Measurements from ENCODE around the gene KRT81.
"Not testable (repeated sequence)": the region's sequence is repeated elsewhere in the genome, so short reads cannot be mapped to it uniquely, and the experiment has no call there.

Gene KRT81

GRCh38 chr12:52245259-52245961 is 45.9 kb downstream of the KRT81 start:
- no peak for DNase-seq (ENCODE audit: low read depth, low spot score)
- H3K27ac ChIP-seq = peak overlapping the region; percentile 98

GRCh38 chr12:52244615-52244994 is 46.7 kb downstream of the KRT81 start:
- no peak for DNase-seq (ENCODE audit: low read depth, low spot score)
- H3K27ac ChIP-seq = peak overlapping the region; percentile 98

- peak; percentile 73 for DNase-seq (ENCODE audit: low read depth, low spot score)
- peak overlapping the region; percentile 98 for H3K27ac ChIP-seq
Observed at GRCh38 chr12:52243856-52244614, 47.3 kb downstream of the KRT81 start.

DNA sequence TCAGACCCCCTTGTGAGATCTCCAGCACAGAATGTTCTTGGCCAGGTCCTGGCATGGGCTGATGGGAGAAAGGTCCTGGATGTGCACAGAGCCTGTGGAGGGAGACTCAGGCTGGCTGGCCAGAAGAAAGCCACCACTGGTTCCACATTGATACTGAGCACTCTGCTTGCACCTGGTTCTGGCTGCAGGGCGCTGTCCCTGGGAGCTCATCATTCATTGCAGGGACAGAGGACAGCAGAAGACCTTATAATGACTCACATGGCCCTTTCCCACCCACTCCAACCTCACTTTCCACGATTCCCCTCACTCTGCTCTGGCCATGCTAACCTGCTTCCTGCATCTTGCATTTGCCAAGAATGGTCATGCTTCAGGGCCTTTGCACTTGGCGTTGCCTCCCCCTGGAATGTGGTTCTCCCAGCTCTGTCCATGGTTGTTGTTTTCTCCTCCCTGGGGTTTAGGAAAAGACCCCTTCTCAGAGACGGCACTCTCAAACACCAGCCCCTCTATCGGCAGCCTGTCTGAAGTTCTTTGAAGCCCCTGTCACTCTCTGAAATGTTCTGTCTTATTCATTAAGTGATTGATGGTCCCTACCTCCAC is 48.0 kb downstream of the KRT81 start:
- H3K27ac ChIP-seq = peak overlapping the region; percentile 98
- no peak for DNase-seq (ENCODE audit: low read depth, low spot score)

DNA sequence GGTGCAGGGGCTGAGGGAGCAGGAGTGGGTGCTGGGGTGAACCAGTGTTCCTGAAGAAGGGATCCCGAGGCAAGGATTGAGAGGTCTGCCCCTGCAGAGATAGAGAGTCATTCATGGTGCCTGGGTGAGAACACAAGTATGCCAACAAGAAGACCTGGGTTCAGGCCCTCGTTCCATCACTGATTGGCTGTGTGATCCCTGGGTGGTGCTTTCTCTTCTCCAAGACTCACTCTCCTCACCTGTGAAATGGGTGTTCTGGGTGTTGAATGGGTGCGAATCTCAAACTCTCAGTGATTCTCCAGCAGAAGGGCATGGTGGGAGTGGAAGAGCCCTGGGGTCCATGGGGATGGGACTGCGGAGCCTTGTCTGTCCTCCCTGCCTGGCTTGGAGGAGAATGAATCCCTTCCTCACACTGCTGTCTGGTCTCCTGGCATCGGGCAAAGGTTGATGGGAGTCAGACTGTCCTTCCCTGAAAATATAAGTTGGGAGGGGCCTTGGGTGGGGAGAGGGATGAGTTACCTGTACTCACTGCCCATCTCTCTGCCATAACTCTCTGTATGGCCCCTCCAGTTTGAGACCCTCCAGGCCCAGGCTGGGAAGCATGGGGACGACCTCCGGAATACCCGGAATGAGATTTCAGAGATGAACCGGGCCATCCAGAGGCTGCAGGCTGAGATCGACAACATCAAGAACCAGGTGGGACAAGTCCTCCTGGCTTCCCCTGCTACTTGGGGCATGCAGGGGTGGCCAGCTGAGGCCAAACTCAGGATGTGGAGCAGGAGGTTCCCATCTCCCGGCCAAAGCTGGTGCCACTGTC is 48.7 kb downstream of the KRT81 start:
- H3K27ac ChIP-seq = peak overlapping the region; percentile 98
- no peak for DNase-seq (ENCODE audit: low read depth, low spot score)

DNA sequence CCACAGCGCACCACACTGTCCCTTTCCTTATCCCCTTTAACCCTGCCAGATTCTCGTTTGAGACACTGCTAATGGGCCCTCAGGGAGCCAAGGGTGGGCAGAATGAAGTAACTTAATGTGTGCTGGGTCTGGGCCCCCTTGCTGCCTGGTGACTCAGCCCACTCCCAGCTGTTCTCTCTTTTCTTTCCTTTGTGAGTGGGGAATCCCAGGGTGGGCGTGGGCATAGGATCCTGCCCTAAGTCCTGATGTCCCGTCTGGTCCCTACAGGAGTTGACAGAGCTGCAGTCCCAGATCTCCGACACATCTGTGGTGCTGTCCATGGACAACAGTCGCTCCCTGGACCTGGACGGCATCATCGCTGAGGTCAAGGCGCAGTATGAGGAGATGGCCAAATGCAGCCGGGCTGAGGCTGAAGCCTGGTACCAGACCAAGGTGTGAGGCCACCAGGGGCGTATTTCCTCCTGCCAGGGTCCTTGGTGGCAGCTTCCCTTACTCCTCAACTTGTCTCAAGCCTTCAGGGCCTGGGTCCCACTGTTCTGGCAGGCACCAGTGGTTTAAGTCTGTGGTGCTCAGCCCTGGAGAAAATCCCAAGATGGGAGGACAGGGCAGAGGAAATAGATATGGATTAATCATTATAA is 50.0 kb downstream of the KRT81 start:
- no peak for DNase-seq (ENCODE audit: low read depth, low spot score)
- peak overlapping the region; percentile 98 for H3K27ac ChIP-seq

- DNase-seq (ENCODE audit: low read depth, low spot score) = not testable (repeated sequence)
- peak overlapping the region; percentile 98 for H3K27ac ChIP-seq
Observed at GRCh38 chr12:52240247-52240646, 51.1 kb downstream of the KRT81 start.

- peak overlapping the region; percentile 98 for H3K27ac ChIP-seq
- DNase-seq (ENCODE audit: low read depth, low spot score) = no peak
Observed at GRCh38 chr12:52239767-52240166, 51.6 kb downstream of the KRT81 start.

GRCh38 chr12:52238916-52239646 is 52.3 kb downstream of the KRT81 start:
- no peak for DNase-seq (ENCODE audit: low read depth, low spot score)
- H3K27ac ChIP-seq = peak overlapping the region; percentile 98

- H3K27ac ChIP-seq = peak overlapping the region; percentile 98
- no peak for DNase-seq (ENCODE audit: low read depth, low spot score)
Observed at GRCh38 chr12:52238207-52238840, 53.0 kb downstream of the KRT81 start.

DNA sequence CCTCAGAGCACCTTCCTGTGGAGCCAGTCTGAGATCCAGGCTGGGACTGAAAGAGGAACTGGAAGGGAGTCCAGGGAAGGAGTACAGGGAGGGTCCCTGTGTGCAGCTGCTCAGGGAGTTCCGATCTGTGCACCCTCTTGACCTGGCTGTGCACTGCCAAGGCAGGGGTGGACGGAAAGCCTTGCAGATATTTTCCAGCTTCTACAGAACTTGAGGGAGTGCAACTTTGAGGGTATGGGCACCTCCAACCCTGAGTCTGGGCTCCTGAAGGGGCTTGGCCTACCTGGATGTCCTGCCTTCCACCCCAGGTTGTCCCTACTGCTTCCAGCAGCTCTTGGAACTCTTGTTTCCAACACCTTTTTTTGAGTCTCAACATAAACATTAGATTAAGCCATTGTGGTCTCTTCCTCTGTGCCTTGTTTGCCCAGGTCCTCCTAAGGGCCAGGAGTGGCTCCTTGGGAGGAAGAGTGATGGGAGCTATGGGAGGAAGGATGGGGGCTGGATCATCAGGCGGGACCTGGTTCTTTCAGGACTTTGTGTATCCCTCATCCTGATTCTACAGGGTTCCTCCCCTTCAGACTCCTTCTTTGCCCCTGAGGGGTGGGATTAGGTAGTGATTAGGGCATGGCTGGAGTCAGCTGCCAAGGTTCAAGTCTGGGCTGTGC is 54.8 kb downstream of the KRT81 start:
- DNase-seq (ENCODE audit: low read depth, low spot score) = no peak
- peak overlapping the region; percentile 98 for H3K27ac ChIP-seq

All from epithelial cell of prostate (primary cell).